ENCODE measurements around the gene RIF1. TPM values are rescaled to one million over a fixed set of nuclear protein-coding genes. Genes with fewer than 3 reads are reported as not detected.

Gene RIF1, protein sequence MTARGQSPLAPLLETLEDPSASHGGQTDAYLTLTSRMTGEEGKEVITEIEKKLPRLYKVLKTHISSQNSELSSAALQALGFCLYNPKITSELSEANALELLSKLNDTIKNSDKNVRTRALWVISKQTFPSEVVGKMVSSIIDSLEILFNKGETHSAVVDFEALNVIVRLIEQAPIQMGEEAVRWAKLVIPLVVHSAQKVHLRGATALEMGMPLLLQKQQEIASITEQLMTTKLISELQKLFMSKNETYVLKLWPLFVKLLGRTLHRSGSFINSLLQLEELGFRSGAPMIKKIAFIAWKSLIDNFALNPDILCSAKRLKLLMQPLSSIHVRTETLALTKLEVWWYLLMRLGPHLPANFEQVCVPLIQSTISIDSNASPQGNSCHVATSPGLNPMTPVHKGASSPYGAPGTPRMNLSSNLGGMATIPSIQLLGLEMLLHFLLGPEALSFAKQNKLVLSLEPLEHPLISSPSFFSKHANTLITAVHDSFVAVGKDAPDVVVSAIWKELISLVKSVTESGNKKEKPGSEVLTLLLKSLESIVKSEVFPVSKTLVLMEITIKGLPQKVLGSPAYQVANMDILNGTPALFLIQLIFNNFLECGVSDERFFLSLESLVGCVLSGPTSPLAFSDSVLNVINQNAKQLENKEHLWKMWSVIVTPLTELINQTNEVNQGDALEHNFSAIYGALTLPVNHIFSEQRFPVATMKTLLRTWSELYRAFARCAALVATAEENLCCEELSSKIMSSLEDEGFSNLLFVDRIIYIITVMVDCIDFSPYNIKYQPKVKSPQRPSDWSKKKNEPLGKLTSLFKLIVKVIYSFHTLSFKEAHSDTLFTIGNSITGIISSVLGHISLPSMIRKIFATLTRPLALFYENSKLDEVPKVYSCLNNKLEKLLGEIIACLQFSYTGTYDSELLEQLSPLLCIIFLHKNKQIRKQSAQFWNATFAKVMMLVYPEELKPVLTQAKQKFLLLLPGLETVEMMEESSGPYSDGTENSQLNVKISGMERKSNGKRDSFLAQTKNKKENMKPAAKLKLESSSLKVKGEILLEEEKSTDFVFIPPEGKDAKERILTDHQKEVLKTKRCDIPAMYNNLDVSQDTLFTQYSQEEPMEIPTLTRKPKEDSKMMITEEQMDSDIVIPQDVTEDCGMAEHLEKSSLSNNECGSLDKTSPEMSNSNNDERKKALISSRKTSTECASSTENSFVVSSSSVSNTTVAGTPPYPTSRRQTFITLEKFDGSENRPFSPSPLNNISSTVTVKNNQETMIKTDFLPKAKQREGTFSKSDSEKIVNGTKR (N-terminal part only)
- total RNA-seq (2021) = 118 and 123 TPM in 2 replicates
- long read RNA-seq, partial matches to known transcripts = 676 of 869 reads
- long read RNA-seq, other reads (novel, unspliced or antisense) = 193 of 869 reads

DNA sequence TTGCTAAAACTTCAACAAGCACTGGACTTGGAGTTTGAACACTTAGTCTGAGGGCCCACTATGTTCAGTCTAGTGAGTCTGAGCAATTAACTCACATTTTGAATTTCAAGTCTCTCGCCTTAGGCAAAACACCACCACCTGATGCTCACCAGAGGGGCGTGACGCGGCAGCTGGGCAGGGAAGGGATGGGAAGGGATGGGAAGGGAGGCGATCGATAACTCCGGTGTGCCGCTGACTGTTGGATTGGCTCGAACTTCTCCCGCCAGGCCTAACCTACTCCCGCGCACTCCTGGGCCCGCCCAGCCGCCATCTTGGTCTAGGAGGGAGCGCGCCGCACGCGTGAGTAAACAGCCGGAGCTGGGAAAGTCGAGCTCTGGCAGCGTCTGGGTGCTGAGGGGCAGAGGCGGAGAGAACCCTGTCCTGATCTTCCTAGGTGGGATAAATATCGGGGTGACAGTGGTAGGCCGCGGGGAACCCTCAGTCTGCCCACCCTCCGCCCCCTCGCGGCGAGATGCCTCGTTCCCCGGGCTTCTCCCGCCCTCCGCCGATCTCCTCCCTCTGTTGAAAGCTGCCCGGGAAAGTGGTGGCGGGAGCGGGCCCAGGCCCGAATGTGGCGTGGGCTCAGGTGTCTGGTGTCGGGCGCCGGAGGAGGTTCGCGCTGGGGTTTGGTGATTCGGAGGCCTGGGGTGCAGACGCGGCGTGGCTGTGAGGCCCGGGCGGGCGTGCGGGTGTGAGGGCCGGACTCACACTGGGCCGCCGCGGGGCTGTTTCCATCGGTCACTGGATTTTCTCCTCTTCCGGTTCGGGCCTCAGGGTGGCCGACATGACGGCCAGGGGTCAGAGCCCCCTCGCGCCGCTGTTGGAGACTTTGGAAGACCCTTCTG lies at the start of gene RIF1:
TSS of gene RIF1 (plus strand) at position 302 of the 884 bp plus-strand sequence. CDS start at position 824, 522 bp downstream.
- TF ChIP-seq, protein P1, sequence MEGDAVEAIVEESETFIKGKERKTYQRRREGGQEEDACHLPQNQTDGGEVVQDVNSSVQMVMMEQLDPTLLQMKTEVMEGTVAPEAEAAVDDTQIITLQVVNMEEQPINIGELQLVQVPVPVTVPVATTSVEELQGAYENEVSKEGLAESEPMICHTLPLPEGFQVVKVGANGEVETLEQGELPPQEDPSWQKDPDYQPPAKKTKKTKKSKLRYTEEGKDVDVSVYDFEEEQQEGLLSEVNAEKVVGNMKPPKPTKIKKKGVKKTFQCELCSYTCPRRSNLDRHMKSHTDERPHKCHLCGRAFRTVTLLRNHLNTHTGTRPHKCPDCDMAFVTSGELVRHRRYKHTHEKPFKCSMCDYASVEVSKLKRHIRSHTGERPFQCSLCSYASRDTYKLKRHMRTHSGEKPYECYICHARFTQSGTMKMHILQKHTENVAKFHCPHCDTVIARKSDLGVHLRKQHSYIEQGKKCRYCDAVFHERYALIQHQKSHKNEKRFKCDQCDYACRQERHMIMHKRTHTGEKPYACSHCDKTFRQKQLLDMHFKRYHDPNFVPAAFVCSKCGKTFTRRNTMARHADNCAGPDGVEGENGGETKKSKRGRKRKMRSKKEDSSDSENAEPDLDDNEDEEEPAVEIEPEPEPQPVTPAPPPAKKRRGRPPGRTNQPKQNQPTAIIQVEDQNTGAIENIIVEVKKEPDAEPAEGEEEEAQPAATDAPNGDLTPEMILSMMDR (conservative IDR thresholded peaks at IDR 0.05) = peak; percentile 69
- peaks cover 17% of the 10 kb centered on the region; the same call in 1 of the 2 replicates for H3K79me2 ChIP-seq (ENCODE audit: insufficient read depth, low read length)

More for the DNA sequence above, at the start of gene RIF1:
- Mint-ChIP-seq H3K27me3 (ENCODE audit: low read depth) (no peaks in the 10 kb centered on the region), H3K9me3 (peaks cover 3 to 8% of the 10 kb centered on the region in 2 experiments), H3K4me1 (peaks cover 8 to 19% of the 10 kb centered on the region in 2 experiments), H3K36me3 (ENCODE audit: insufficient read depth in 1 of 3, low read depth in 3 of 3) (peaks cover 20 to 46% (median 36%) of the 10 kb centered on the region in 3 experiments), H3K27ac (peak within 1 kb of the TSS; percentile 96 to 100 (median 97)), H3K4me3 (peak within 1 kb of the TSS; percentile 94 to 99)
- Histone ChIP-seq H2BK5ac (ENCODE audit: insufficient read length, low read length) (peak within 1 kb of the TSS; percentile 84), H3K27me3 (ENCODE audit: insufficient read depth, low read length) (no peaks in the 10 kb centered on the region), H2BK15ac (ENCODE audit: low read depth, low read length) (peak within 1 kb of the TSS; percentile 81; the same call in 1 of the 2 replicates), H2BK120ac (ENCODE audit: low read depth, low read length, poor library complexity, severe bottlenecking) (peak within 1 kb of the TSS; percentile 79), H4K20me1 (ENCODE audit: control insufficient read depth, insufficient read depth, insufficient read length) (peaks cover 2% of the 10 kb centered on the region), H2AFZ (ENCODE audit: low read length) (peak within 1 kb of the TSS; percentile 61), H4K8ac (replicated peaks; ENCODE audit: insufficient read length, low read depth, low read length) (no peak within 1 kb of the TSS), H3K9me3 (ENCODE audit: control insufficient read depth, low read depth, low read length) (no peaks in the 10 kb centered on the region), H3K23me2 (ENCODE audit: insufficient read length, low read depth, low read length, poor library complexity, severe bottlenecking) (no peaks in the 10 kb centered on the region), H4K91ac (ENCODE audit: insufficient read length, low read depth, low read length) (peak within 1 kb of the TSS; percentile 84), H2AK5ac (ENCODE audit: insufficient read length, low read length) (no peak within 1 kb of the TSS), H3K23ac (ENCODE audit: insufficient read length, low read depth, low read length) (no peak within 1 kb of the TSS), H3K79me1 (ENCODE audit: insufficient read depth, low read depth, low read length, poor library complexity, severe bottlenecking) (peaks cover 4% of the 10 kb centered on the region), H3K27ac (ENCODE audit: insufficient read length, low read depth, low read length) (peak within 1 kb of the TSS; percentile 92), H4K5ac (ENCODE audit: insufficient read length, low read depth, low read length) (peak within 1 kb of the TSS; percentile 87), H3T11ph (ENCODE audit: low read length) (peak within 1 kb of the TSS; percentile 47), H3K18ac (ENCODE audit: insufficient read length, low read depth, low read length) (peak within 1 kb of the TSS; percentile 99), H2BK12ac (ENCODE audit: insufficient read length, low read depth, low read length) (no peak within 1 kb of the TSS), H3K4ac (ENCODE audit: low read depth, low read length) (peak within 1 kb of the TSS; percentile 81; the same call in 1 of the 2 replicates), H3K56ac (ENCODE audit: insufficient read length, low read depth, low read length) (peak within 1 kb of the TSS; percentile 87), H2BK20ac (ENCODE audit: low read depth, low read length, poor library complexity, severe bottlenecking) (no peak within 1 kb of the TSS), H3K9ac (ENCODE audit: extremely low read depth, insufficient read length, low read length) (peak within 1 kb of the TSS; percentile 99), H3K14ac (ENCODE audit: insufficient read depth, low read length) (peak within 1 kb of the TSS; percentile 100), H3K4me1 (ENCODE audit: insufficient read depth, low read length) (no peaks in the 10 kb centered on the region), H3K4me2 (ENCODE audit: insufficient read depth, insufficient read length, low read length) (peak within 1 kb of the TSS; percentile 27)
- peak; percentile 98 for DNase-seq
- no CpG with 5 or more reads among the region's 65 CpGs for WGBS (ENCODE audit: extremely low coverage, insufficient read length, low lambda C conversion rate)
